ENCODE measurements around the gene CYLD.

CYLD gene

DNA sequence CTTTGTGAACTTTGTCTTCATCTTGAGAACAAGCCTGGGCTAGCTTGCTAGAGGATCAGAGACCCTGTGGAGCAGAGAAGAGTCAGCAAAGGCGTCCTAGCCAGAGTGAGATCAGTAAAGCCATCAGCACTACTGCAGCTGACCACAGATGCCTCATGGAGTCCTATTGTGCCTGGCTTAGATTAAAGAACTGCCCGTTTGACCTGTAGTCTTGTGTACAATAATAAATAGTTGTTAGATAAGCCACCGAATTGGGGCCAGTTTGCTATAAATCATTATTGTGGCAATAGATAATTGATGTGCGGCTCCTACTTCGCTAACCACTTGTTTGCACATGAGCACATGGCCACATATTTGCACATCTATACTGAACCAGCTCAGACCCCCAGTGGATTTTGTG lies 103.0 kb downstream of the CYLD start:
- Histone ChIP-seq H3K9me3 (ENCODE audit: control insufficient read depth, insufficient read depth, low read length) (no peaks in the 10 kb centered on the region), H3K36me3 (ENCODE audit: control insufficient read depth, insufficient read depth, low read length) (no peaks in the 10 kb centered on the region), H3K4me1 (ENCODE audit: control insufficient read depth, insufficient read depth, low read length) (no peaks in the 10 kb centered on the region), H3K27me3 (ENCODE audit: control insufficient read depth, insufficient read depth, low read length) (no peaks in the 10 kb centered on the region), H3K27ac (ENCODE audit: low read length) (no peak overlapping the region), H3K4me3 (ENCODE audit: low read length) (no peak overlapping the region)
- no CpG with 5 or more reads among the region's 5 CpGs for WGBS (ENCODE audit: insufficient coverage, insufficient read length)
- DNase-seq (ENCODE audit: low read depth, low spot score), result no peak

DNA sequence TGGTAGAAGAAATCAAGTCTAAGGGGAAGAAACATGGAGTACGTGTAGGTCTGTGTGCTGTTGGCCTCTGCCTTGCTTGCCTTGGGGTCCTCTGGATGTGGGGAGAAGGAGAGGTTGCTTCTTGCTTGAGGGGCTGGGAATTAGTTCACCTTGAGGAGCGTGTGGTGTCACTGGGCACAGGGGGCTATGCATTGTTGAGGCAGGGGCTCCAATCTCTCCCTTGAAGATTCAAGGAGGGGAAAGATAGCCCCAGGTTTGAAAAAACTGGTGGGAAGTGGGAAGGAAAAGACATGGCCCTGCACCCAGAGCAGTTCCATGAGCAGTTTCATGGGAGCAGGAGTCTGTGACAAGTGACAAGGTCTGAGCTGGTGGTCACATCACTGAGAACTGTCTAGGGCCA lies 103.4 kb downstream of the CYLD start:
- H3K4me3 ChIP-seq (ENCODE audit: low read length), result no peak overlapping the region
- no peaks in the 10 kb centered on the region for H3K4me1 ChIP-seq (ENCODE audit: control insufficient read depth, insufficient read depth, low read length)
- no peak overlapping the region for H3K27ac ChIP-seq (ENCODE audit: low read length)
- no CpG with 5 or more reads among the region's 2 CpGs for WGBS (ENCODE audit: insufficient coverage, insufficient read length)
- no peaks in the 10 kb centered on the region for H3K27me3 ChIP-seq (ENCODE audit: control insufficient read depth, insufficient read depth, low read length)
- H3K9me3 ChIP-seq (ENCODE audit: control insufficient read depth, insufficient read depth, low read length), result no peaks in the 10 kb centered on the region
- DNase-seq (ENCODE audit: low read depth, low spot score), result no peak
- no peaks in the 10 kb centered on the region for H3K36me3 ChIP-seq (ENCODE audit: control insufficient read depth, insufficient read depth, low read length)

DNA sequence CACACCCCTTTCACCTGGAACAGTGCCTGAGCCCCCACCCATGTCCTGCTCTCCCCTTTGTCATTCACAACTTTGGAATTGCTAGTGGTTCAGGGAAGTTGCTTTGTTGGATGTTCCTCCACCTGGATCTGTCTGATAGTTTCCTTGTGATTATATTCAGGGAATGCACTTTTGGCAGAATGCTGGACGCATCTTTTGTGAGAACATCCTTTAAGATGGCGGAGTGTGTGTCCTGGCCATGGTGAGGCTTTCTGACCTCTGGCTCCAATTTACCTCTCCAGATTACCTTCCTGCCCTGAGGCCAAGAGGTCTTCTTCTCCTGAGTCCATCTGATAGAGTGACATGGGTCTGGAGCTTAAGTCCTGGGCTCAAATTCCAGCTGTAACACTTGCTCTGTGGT lies 104.6 kb downstream of the CYLD start:
- DNase-seq (ENCODE audit: low read depth, low spot score), result no peak
- no peak overlapping the region for H3K4me3 ChIP-seq (ENCODE audit: low read length)
- H3K36me3 ChIP-seq (ENCODE audit: control insufficient read depth, insufficient read depth, low read length), result no peaks in the 10 kb centered on the region
- H3K27ac ChIP-seq (ENCODE audit: low read length), result no peak overlapping the region
- no peaks in the 10 kb centered on the region for H3K9me3 ChIP-seq (ENCODE audit: control insufficient read depth, insufficient read depth, low read length)
- WGBS (ENCODE audit: insufficient coverage, insufficient read length), result no CpG with 5 or more reads among the region's 2 CpGs
- no peaks in the 10 kb centered on the region for H3K27me3 ChIP-seq (ENCODE audit: control insufficient read depth, insufficient read depth, low read length)
- H3K4me1 ChIP-seq (ENCODE audit: control insufficient read depth, insufficient read depth, low read length), result no peaks in the 10 kb centered on the region

DNA sequence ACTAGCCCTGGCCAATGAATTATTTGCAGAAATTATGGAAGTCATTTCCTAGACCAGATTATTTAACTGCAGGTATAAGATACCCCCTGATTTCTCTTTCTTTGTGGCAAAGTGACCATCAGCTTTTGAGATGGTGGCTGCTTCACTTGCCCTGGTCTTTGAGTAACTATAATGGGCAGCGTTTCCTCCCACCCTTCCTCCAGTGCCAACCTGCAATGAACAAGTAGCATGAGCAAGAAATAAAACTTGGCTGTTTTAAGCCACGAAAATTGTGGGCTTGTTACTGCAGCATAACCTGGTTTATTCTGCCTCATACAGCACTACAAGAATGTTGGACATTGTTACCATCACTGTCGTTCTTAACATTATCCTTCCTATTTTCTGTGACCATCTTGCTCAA lies 105.3 kb downstream of the CYLD start:
- Histone ChIP-seq H3K4me1 (ENCODE audit: control insufficient read depth, insufficient read depth, low read length) (no peaks in the 10 kb centered on the region), H3K27me3 (ENCODE audit: control insufficient read depth, insufficient read depth, low read length) (no peaks in the 10 kb centered on the region), H3K27ac (ENCODE audit: low read length) (no peak overlapping the region), H3K36me3 (ENCODE audit: control insufficient read depth, insufficient read depth, low read length) (no peaks in the 10 kb centered on the region), H3K4me3 (ENCODE audit: low read length) (no peak overlapping the region), H3K9me3 (ENCODE audit: control insufficient read depth, insufficient read depth, low read length) (no peaks in the 10 kb centered on the region)
- no peak for DNase-seq (ENCODE audit: low read depth, low spot score)
- WGBS (ENCODE audit: insufficient coverage, insufficient read length), result no CpG with 5 or more reads among the region's 3 CpGs

DNA sequence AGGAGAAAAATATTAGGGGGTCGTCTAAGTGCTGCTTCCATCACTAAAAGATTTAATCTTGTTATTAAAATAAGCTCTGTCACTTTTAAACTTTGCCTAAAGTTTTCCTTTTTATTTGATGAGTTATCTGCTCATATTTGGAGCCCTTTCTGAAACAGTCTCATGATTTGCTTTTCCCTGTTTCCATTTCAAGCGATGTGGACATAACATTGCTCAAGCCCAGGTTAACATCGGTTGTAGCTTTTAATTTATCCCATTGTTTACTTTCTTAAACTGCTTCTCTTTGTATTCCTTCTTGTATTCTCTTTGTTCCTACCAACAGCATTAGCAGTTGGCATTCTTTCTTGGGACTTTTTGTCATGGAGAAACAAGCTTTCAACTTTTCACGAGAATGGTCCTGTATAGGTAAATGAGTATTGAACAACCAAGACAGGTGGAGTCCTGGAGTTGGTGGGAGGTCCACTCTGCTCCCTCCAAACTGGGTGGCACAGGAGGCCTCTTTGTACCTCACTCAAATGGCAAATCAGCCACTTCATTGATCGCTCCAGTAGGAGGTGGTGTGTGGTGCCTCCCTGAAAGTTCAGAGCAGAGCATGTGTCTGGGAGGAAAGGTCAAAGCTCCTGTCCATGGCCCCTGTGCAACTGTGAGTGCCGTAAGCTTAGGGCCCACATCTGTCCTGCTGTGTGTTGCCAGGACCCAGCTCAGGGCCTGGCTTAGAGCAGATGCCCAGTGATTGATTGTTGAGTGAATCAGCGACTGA lies 107.0 kb downstream of the CYLD start:
- H3K9me3 ChIP-seq (ENCODE audit: control insufficient read depth, insufficient read depth, low read length), result no peaks in the 10 kb centered on the region
- no peaks in the 10 kb centered on the region for H3K36me3 ChIP-seq (ENCODE audit: control insufficient read depth, insufficient read depth, low read length)
- no peaks in the 10 kb centered on the region for H3K27me3 ChIP-seq (ENCODE audit: control insufficient read depth, insufficient read depth, low read length)
- no peak for DNase-seq (ENCODE audit: low read depth, low spot score)
- no peak overlapping the region for H3K27ac ChIP-seq (ENCODE audit: low read length)
- H3K4me1 ChIP-seq (ENCODE audit: control insufficient read depth, insufficient read depth, low read length), result no peaks in the 10 kb centered on the region
- no CpG with 5 or more reads among the region's 7 CpGs for WGBS (ENCODE audit: insufficient coverage, insufficient read length)
- H3K4me3 ChIP-seq (ENCODE audit: low read length), result no peak overlapping the region
